Astrocyte of the cerebellum (primary cell): ENCODE data around the gene RNLS.

ENCODE experiments used
- DNase-seq: peaks from one replicate; pipeline ENCODE4 v3.0.0-alpha.2; 2011; ENCODE audit warnings: low read depth
- H3K4me3 ChIP-seq: 2 replicates; pipeline ENCODE4 v1.5.1; 2011; ENCODE audit warnings: mild to moderate bottlenecking, low read depth, low read length, moderate library complexity
- in situ Hi-C: cut with HindIII; loops from 2 replicates; pipeline ENCODE4 v1.10.0; 2017; ENCODE audit warnings: low sequenced_read_pairs
- TF ChIP-seq, protein P1 (sequence below): IDR thresholded peaks from 2 replicates; pipeline ENCODE4 v1.5.1; 2012; ENCODE audit warnings: low read length, low read depth, moderate library complexity, mild to moderate bottlenecking; ENCODE audit errors: missing control alignments

Gene RNLS

GRCh38 chr10:88228130-88228529, 355.0 kb downstream of the RNLS start:
- TF ChIP-seq, protein P1, sequence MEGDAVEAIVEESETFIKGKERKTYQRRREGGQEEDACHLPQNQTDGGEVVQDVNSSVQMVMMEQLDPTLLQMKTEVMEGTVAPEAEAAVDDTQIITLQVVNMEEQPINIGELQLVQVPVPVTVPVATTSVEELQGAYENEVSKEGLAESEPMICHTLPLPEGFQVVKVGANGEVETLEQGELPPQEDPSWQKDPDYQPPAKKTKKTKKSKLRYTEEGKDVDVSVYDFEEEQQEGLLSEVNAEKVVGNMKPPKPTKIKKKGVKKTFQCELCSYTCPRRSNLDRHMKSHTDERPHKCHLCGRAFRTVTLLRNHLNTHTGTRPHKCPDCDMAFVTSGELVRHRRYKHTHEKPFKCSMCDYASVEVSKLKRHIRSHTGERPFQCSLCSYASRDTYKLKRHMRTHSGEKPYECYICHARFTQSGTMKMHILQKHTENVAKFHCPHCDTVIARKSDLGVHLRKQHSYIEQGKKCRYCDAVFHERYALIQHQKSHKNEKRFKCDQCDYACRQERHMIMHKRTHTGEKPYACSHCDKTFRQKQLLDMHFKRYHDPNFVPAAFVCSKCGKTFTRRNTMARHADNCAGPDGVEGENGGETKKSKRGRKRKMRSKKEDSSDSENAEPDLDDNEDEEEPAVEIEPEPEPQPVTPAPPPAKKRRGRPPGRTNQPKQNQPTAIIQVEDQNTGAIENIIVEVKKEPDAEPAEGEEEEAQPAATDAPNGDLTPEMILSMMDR: no peak
- no peak for DNase-seq
- H3K4me3 ChIP-seq: no peak overlapping the region
- in situ Hi-C loops: loop anchor here (25.0 kb wide), 1 partner anchor 366 kb away; the partner anchor contains the start of genes KLLN and PTEN

DNA sequence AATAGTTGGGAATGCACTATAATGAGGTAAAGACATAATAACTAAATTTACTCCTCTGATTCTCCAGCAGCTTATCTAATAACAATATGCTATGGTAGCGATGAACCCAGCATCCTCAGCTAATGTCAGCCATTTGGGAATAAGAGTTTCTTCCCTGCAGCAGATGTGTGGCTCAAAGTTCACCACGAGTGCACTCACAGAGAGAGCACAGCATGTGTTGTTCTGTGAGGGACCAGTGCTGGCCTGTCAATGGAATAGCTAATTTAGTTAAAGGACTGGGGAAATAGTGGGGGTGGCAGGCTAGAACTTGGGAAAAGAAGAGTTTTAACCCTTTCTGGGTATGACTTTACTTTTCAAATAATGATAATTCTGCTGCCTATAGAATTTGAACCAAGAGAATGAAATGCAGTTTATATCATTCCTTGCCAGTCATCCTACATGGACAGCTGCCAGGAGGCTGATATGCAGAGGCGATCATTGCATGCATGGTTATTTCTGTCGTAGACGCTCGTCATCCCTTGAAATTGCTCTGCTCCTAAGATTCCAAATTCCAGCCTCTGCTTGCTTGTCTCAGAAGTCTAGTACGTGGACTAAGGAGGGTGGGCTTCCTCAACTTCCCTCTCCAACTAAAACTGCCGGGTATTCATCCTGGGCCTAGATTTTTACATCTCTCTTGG, 355.6 kb downstream of the RNLS start:
- no peak overlapping the region for H3K4me3 ChIP-seq
- no peak for DNase-seq
- TF ChIP-seq, protein P1: no peak
- in situ Hi-C loops: loop anchor here (25.0 kb wide), 1 partner anchor 365 kb away; the partner anchor contains the start of genes KLLN and PTEN

- TF ChIP-seq, protein P1: no peak
- in situ Hi-C loops: loop anchor here (25.0 kb wide), 1 partner anchor 365 kb away; the partner anchor contains the start of genes KLLN and PTEN
- no peak overlapping the region for H3K4me3 ChIP-seq
- no peak for DNase-seq
These were observed 356.2 kb downstream of the RNLS start for GRCh38 chr10:88226891-88227290.

DNA sequence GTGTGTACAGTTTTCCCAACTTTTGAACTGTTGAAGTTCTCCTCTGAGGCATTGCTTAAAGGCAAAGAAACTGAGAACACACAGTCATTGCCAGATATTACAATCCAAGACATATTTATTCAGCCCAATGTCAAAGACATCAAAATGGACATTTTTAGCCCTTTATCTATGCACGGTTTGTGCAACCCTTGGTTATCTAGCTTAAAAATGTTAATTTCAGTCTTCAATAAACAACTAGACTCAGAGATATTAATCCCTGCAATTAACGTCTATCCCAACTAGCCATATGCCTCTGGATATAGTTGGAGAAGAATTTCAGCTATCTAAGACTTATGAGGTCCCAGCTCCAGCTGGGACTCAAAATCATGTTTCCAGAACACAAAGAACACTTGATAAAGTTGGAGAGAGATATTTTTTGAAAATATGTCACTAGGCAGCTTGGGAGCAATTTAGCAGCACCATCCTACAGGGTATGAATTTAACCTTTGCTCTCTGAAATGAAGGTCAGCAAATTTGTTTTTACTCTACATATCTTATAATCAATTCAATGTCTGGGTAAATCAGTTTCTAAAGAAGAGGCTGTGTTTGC, 357.0 kb downstream of the RNLS start:
- in situ Hi-C loops: loop anchor here (25.0 kb wide), 1 partner anchor 364 kb away; the partner anchor contains the start of genes KLLN and PTEN

More for the DNA sequence above, 357.0 kb downstream of the RNLS start:
- no peak for DNase-seq
- no peak overlapping the region for H3K4me3 ChIP-seq
- TF ChIP-seq, protein P1: no peak
